ENCODE results near the gene GNAT2. TPM values are rescaled to one million over a fixed set of nuclear protein-coding genes. Genes with fewer than 3 reads are reported as not detected.

Gene GNAT2
- total RNA-seq, 2 donors from 2014 or later: not detected

DNA sequence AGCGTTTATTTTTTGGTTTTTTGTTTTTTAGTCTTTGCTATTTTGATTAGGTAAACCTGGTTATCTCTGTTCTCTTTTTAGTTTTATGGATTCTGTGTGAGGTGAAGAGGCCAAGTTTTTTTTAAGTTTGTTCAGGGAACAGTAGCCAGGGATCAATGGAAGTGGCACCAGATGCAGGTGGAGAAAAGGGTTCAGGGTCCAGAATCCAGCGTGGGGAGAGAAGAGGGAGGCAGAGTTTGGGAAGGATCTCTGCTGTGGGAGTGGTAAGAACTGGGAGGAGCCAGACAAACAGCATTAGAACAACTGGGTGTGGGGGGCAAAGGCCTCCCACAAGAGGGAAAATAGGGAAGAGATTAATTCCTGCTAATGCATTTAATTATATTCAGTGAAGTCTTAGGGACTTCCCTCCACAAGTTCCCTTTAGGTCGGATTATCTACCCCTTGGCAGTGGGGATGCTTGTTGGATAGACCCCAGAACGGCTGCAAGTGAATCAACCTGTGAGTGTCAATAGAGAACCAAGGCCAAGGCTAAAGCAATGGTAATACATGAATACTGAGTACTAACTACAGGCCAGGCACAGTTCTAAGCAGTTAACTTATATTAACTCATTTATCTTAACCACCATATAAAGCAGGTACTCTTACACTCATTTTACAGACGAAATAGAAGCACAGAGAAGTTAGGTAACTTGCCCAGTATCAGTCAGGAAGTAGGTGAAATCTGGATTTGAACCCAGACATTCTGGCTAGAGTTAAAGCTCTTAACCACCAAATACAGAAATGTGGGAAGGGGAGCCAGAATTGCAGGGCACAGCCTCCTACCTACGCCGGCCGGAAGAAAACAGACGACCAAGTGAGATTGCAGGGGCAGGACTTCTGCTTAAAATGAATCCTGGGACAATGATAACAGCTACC is 498 bp downstream of the GNAT2 start:
- ATAC-seq (ENCODE audit: insufficient number of reproducible peaks, low FRiP score, low read depth) (no peak), DNase-seq (ENCODE audit: low spot score) (no peak)
- Histone ChIP-seq H3K36me3 (no peaks in the 10 kb centered on the region), H3K9me3 (no peaks in the 10 kb centered on the region), H3K27me3 (replicated peaks; ENCODE audit: insufficient read depth) (no peaks in the 10 kb centered on the region), H3K27ac (peak overlapping the region; percentile 79 to 93), H3K4me3 (peak overlapping the region; percentile 88), H3K4me1 (ENCODE audit: control insufficient read depth in 1 of 2, low read depth in 2 of 2) (peaks cover 23 to 36% of the 10 kb centered on the region in 2 donors)
- TF ChIP-seq, protein P1, sequence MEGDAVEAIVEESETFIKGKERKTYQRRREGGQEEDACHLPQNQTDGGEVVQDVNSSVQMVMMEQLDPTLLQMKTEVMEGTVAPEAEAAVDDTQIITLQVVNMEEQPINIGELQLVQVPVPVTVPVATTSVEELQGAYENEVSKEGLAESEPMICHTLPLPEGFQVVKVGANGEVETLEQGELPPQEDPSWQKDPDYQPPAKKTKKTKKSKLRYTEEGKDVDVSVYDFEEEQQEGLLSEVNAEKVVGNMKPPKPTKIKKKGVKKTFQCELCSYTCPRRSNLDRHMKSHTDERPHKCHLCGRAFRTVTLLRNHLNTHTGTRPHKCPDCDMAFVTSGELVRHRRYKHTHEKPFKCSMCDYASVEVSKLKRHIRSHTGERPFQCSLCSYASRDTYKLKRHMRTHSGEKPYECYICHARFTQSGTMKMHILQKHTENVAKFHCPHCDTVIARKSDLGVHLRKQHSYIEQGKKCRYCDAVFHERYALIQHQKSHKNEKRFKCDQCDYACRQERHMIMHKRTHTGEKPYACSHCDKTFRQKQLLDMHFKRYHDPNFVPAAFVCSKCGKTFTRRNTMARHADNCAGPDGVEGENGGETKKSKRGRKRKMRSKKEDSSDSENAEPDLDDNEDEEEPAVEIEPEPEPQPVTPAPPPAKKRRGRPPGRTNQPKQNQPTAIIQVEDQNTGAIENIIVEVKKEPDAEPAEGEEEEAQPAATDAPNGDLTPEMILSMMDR (IDR thresholded peaks at IDR 0.05): no peak

DNA sequence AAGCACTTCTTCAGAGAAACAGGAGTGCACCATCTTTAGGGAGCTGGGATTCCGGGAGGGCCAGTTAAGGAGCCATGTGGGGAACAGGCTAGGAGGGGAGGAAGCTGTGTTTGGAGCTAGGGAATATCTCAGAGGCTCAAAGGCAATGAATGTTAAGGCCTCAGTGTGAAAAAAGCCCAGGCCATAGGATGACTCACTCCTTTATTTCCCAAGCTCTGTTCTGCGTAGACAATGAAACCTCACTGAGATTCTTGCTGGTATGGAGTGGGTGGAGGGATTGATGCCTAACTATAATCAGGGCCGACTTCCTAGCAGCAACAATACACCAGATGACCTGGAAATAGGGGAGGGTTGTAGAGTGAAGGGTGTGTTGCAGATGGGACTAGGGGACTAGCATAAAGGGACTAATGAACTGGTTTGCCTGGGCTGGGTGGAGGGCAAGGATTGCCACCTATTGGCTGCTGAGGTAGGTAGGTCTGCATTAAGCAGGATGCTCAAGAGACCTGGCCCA is 2.1 kb downstream of the GNAT2 start:
- Histone ChIP-seq H3K4me1 (ENCODE audit: control insufficient read depth in 1 of 2, low read depth in 2 of 2) (peaks cover 10 to 20% of the 10 kb centered on the region in 2 donors), H3K9me3 (no peaks in the 10 kb centered on the region), H3K4me3 (no peak overlapping the region), H3K36me3 (no peaks in the 10 kb centered on the region), H3K27ac (peak overlapping the region; percentile 39 to 44), H3K27me3 (replicated peaks; ENCODE audit: insufficient read depth) (no peaks in the 10 kb centered on the region)
- no peak for ATAC-seq (ENCODE audit: insufficient number of reproducible peaks, low FRiP score, low read depth)
- no peak for DNase-seq (ENCODE audit: low spot score)
- TF ChIP-seq, protein P1 (IDR thresholded peaks at IDR 0.05): no peak

DNA sequence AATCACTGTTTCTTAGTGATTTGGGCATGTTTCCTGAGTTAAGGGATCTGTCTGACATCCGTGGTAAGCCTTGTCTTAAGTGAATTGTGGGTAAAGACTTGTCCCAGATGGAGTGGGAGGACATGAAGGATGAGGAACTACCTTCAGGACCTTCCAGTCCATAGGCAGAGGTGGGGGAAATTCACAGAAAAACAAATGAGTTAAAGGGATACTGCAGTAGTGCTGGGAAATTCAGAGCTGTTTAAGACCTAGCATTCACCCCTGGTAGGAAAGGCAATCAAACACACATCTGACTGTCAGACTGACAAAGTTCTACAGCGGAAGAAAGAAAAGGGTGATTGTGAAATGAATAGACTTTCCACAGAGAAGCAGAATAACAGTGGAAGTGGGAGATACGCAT is 3.0 kb downstream of the GNAT2 start:
- no peak for ATAC-seq (ENCODE audit: insufficient number of reproducible peaks, low FRiP score, low read depth)
- TF ChIP-seq, protein P1 (IDR thresholded peaks at IDR 0.05): no peak
- Histone ChIP-seq H3K4me3 (no peak overlapping the region), H3K27me3 (replicated peaks; ENCODE audit: insufficient read depth) (no peaks in the 10 kb centered on the region), H3K27ac (peak overlapping the region in 1 of 2 donors; percentile 39), H3K36me3 (no peaks in the 10 kb centered on the region), H3K4me1 (ENCODE audit: control insufficient read depth in 1 of 2, low read depth in 2 of 2) (peaks cover 3 to 11% of the 10 kb centered on the region in 2 donors), H3K9me3 (no peaks in the 10 kb centered on the region)
- no peak for DNase-seq (ENCODE audit: low spot score)

DNA sequence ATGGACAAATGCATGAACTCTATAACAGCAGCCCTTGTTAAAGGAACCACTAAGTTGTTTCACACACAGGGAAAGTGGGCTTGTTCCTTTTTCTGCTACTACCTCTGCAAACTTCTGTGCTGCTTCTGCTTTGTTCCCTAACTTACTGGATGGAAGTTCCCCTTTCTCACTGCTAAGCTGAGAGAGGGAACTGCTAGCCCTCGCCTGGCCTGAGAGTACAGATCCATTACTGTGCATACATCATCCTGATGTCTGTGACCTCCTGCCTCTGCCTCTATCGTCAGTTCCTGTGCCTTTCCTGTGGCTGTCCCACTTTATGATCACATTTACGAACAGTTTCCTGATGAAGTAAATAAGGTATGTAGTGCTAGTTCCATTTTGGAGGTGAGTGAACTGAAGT is 3.5 kb downstream of the GNAT2 start:
- no peak for DNase-seq (ENCODE audit: low spot score)
- TF ChIP-seq, protein P1 (IDR thresholded peaks at IDR 0.05): no peak
- Histone ChIP-seq H3K4me3 (no peak overlapping the region), H3K27me3 (replicated peaks; ENCODE audit: insufficient read depth) (no peaks in the 10 kb centered on the region), H3K4me1 (ENCODE audit: control insufficient read depth in 1 of 2, low read depth in 2 of 2) (peaks cover 3 to 8% of the 10 kb centered on the region in 2 donors), H3K36me3 (no peaks in the 10 kb centered on the region), H3K27ac (peak overlapping the region in 1 of 2 donors; percentile 39), H3K9me3 (no peaks in the 10 kb centered on the region)
- no peak for ATAC-seq (ENCODE audit: insufficient number of reproducible peaks, low FRiP score, low read depth)

DNA sequence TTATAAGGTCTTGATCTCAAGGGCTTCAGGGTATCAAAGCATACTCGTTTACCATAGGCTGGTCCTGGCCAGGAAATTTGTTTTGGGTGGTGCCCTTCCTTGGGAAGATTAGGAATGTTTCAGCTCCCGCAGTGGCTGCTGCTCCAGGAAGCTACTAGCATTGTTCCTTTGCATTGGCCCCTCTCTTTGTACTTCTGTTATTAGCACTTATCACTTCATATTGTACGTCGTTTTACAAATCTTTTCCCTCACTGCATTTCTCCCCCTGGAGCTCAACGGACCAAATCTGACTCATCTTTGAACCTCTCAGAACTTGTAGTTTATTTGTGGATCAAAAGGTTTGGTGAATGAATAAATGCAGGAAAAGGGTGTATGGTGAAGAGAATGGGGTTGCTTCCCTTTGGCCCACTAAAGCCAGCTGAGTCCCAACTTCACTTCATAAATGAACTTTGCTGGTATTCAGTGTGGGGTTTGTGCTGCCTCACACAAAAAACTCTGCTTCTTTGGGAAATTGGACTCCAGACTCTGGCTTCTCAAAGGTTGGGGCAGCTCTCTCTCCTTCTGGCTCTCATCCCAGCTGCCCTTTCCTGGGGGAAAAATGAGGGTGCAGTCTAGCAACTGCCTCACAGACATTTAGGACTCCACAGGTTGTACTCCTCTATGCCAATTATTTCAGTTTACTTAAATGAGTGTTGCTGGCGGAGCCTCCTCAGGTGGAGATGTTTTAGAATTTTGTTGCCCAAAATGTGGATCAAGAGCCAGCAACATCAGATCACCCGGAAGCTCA is 5.9 kb downstream of the GNAT2 start:
- Histone ChIP-seq H3K4me1 (ENCODE audit: control insufficient read depth in 1 of 2, low read depth in 2 of 2) (no peaks in the 10 kb centered on the region), H3K9me3 (no peaks in the 10 kb centered on the region), H3K4me3 (no peak overlapping the region), H3K36me3 (no peaks in the 10 kb centered on the region), H3K27me3 (replicated peaks; ENCODE audit: insufficient read depth) (no peaks in the 10 kb centered on the region), H3K27ac (no peak overlapping the region)
- no peak for ATAC-seq (ENCODE audit: insufficient number of reproducible peaks, low FRiP score, low read depth)
- DNase-seq (ENCODE audit: low spot score): no peak
- TF ChIP-seq, protein P1 (IDR thresholded peaks at IDR 0.05): no peak
